HUDEP-2 (cell line): ENCODE data around the gene SHISA4.

Experiments used
- DNase-seq, 76 experiments: peaks; one replicate each; lab custom pipeline; 2025; ENCODE audit not compliant: unreplicated experiment in 76 of 76; lab: John Stamatoyannopoulos, UW

The SHISA4 gene

DNA sequence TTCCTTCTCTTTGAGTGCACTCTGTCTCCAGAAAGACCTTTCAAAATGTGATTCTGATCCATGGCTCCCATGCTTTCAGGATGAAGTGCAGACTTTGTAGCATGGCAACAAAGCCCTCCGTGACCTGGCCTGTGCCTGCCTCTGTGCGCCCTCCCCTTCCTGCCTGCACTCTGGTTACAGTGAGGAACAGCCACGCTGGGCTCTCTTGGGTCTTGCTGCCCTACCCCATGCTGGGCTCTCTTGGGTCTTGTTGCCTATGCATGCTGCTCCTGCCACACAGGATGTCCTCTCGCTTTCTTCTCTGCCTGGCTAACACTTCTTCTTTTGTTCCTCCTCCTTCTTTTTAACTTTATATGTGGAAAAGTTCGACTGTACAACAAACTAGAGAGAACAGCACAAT is 29.6 kb downstream of the SHISA4 start:
- DNase-seq, result no peak

DNA sequence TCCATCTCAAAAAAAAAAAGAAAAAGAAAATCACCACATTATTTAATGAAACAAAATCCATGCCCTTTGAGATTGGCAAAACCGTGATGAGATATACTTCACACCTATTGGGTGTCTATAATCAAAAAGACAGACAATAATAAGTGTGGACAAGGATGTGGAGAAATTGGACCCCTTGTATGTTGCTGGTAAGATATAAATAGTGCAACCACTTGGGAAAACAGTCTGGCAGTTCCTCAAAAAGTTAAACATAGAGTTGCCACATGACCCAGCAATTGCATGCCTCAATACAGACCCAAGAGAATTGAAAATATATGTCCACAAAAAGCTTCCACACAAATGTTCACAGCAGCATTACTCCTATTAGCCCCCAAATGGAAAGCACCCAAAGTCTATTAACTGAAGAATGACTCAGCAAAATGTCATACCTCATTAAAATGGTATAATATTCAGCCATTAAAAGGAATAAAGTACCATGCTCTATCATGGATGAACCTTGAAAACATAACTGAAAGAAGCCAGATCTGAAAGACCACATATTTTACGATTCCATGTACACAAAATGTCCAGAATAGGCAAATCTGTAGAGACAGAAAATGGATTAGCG is 33.4 kb downstream of the SHISA4 start:
- DNase-seq, result no peak

DNA sequence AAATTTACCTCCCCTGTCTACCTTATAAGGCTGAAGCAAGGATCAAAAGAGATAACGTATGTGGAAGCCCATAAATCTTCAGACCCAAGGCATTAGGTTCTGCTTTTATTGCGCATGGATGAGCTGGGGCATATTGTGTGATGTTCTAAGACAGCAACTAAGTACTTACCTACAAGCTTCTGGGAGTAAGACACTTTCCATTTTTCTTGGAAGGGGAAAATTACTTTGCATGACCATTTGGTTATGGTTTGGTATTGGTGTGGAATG is 36.5 kb downstream of the SHISA4 start:
- DNase-seq, result no peak

DNA sequence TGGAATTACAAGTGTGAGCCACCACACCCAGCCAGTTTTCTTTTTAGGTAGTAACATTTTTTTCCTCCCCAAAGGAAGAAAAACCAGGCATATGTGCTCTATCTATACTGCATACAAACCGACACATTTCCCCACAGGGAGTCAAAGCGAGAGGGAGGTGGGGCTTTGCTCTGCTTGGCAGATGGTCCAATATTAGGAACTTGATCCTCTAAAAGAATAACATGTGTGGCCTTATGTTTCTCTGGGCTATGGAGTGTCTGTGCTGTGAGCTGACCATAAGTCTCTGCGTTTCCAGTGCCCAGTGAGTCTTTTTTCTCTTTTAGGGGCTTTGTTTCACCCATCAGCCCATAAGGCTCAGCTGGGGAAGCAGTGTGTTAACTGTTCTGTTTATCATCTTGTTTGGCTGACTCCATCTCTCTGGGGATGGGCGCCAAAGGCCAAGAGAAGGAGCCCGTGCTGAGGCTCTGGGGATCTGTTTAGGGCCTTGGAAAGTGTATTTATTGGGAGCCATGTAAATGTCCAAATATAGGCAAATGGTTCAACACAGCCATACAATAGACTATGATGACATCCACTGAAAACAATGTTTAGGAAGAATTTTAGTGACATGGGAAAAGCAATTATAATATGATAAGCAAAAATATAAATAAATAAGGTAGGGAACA is 37.4 kb downstream of the SHISA4 start:
- no peak for DNase-seq

DNA sequence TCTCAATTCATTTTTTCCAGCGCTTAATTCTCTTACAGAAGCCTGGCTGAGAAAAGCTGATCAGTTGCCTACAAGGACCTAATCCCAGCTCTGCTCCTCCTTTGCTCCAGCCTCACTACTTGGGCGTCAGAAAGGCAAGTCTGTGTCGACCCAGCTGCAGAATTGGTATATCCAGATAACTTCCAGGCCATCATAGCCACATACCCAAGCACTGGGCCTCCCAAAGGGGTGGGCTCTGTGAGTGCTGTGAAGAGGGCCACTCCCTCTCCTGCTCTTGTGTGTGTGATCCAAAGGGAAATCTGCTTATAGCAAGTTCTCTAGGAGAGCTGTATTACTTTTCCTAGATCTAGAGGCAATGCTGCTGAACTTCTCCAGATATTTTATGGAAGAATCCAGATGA is 39.6 kb downstream of the SHISA4 start:
- DNase-seq, result no peak

DNA sequence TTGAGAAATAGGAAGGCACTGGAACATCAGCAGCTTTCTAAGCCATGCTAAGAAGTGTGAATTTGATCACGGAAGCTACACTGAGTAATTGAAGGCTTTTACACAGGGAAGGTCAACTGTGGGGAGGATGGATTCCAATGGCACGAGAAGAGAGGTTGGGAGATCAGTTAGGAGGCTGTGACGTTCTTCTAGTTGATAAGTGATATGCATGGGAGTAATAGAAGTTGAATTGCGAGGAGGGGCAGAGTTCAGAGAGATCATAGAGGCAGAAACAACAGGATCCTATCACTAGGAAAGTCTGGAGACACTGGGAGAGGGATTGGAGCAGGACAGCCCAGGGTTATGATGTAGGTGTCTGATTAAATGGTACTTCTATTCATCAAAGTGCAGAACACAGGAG is 41.4 kb downstream of the SHISA4 start:
- DNase-seq, result no peak

DNA sequence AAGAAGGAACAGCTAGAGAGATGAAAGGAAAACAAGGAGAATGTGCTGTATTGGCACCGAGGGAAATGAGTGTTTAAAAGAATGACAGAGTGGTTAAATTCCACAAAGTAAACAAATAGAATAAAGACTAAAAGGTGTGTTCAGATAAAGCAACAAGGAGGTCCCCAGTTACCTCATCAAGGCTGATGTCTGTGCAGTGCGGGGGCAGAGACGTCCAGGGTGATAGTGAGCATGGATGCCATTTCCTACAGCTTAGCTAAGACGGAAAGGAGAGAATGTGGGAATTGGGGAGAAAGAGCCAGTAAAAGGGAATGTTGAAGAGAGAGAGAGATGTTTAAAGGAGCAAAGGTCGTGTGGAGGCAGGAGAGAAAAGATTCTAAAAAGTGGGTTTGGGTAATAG is 42.1 kb downstream of the SHISA4 start:
- DNase-seq, result no peak

DNA sequence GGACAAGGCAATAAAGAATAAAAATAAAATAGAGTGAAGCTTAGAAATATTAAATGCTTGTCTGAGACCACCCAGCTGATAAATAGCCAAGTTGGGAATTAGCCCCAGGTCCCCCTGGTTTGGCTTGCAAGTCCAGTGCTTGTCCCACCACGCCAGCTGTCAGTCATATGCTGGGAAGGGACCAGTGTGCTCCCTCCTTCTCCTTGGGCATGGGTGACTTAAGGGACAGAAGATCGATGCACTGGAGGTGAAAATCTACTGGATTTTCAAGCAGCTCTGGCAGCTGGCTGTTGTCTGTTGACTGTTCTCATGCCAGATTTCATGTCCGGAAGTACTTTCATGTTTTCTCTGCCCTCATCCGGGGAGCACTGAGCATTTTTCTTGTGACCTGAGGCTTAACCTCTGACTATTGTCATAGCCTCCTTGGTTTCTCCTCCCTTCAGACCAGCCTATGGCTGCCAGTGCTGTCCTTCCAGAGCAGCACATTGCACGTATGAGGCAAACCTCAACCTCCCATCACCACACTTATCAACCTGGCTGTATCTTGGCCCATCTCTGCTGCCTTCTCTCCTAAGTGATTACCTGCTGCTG is 45.2 kb downstream of the SHISA4 start:
- no peak for DNase-seq

DNA sequence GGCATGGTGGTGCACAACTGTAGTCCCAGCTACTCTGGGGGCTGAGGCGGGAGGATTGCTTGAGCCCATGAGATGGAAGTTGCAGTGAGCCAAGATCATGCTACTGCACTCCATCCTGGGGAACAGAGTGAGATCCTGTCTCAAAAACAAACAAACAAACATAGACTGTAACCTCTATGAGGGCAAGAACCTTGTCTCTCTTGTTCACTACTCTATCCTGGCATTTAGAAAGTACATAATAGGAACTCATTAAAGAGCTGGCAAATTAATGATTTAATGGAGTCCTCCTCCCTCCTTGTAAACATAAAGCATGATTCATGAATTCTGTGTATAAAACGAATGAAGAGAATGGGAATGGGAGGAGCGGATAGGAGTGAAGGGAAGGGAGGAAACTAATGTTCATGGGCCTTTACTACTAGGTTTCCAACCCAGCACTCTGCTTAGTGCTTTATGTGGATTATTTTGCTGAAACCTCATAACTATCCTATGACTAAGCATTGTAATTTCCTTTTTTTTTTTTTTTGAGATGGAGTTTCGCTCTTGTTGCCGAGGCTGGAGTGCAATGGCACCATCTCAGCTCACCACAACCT is 49.0 kb downstream of the SHISA4 start:
- no peak for DNase-seq

DNA sequence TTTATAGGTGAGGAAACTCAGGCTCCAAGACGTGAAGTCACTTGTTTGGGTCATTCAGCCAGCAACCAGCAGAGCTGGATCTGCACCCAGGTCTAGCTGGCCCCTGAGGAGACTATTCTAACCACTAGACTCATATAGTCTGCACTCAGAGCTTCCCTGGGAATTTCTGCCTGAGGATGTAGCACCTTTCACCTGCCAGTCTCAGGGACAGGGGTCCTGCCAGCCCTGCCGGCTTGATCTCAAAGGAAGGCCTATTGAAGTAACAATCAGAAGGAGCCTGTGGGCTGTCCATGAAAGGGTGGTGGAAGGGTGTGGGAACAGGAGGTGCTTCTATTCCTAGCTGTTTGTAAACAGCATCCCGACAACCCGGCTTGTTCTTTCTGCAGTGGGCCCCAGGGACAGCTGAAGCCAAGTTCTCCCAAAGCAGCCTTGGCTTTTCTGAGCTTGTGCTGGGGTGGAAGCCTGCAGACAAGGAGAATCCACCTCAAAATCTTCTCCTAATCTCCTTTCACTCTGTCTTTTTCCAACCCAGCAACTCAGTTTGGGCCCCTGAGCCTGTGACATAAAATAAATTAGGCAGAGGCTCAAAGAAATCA is 49.8 kb downstream of the SHISA4 start:
- no peak for DNase-seq

DNA sequence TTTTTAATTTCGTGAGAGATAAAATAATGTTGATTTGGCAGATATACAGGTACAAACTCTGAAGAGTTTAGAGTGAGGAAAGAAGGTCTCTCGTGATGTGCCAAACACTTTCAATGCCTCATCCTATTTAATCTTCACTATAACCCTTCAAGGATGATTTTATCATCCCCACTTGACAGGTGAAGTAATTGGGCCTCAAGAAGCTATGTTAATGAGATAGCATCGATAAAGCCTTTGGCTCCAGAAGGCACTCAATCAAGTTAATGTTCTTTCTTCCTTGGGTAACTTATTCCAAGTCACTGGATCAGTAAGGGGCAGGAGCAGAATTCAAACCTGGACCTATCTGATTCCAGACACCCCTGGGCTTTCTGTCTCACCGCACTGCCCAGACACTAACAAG is 50.5 kb downstream of the SHISA4 start:
- DNase-seq, result no peak

DNA sequence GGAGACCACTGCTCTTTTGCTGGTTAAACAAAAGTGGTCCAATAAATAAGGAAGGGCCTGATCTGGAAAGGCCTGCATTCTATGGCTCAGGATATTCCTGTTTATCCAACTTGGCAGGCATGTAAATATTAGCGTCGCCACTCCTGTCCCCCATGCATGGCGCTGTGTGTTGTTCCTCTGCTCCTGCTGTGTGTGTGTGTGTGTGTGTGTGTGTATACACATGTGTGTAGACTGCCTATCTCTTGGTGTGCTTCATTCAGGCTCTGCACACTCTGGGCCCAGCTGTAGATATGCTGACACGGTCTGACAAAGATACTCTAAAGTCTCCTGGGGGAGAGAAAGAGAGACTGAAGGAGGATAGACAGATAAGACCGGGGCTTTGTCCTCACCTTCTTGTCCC is 50.9 kb downstream of the SHISA4 start:
- DNase-seq, result no peak

DNA sequence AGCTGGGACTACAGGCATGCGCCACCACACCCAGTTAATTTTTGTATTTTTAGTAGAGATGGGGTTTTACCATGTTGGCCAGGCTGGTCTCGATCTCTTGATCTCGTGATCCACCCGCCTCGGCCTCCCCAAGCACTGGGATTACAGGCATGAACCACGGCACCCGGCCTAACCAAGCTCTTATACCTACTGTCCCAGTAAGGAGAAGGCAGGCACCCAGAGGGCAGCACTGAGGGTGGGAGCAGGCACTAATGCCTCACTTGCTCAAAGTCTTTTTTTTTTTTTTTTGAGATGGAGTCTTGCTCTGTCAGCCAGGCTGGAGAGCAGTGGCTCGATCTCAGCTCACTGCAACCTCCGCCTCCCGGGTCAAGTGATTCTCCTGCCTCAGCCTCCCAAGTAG is 51.6 kb downstream of the SHISA4 start:
- DNase-seq, result peak in 1 of 76 experiments; percentile 3

DNA sequence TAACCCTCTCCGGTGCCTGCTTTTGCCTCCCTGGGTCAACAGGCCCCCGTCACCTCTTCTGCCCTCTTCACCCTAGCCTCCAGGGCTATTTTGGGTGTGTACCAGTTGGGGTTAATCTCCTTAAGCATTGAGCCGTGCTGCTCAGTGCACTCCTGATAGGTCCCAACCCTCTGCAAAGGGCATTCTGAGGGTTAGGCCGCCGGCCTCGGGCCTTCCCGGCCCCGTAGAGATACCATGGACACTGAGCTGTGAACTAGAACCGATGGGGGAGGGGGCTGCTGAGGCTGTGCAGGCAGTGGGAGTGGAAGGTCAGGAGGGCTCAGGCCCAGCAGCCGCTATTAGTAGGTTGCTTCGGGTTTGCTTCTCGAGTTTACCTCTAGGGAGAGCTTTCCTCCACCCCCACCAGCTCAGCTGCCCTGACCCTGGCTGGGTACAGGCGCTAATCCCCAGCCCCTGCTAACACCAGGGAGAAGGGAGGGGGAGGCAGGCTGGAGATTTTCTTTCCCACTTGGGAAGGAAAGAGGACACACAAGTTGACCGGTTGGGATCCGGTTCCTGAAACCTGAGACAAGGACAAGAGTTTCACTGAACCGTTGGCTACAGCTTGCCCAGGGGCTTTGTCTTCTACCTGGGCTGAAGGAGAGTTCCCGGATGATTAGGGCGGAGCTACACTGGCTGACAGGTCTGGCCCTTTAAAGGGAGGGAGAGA is 52.9 kb downstream of the SHISA4 start:
- DNase-seq, result peak in 1 of 76 experiments; percentile 15

DNA sequence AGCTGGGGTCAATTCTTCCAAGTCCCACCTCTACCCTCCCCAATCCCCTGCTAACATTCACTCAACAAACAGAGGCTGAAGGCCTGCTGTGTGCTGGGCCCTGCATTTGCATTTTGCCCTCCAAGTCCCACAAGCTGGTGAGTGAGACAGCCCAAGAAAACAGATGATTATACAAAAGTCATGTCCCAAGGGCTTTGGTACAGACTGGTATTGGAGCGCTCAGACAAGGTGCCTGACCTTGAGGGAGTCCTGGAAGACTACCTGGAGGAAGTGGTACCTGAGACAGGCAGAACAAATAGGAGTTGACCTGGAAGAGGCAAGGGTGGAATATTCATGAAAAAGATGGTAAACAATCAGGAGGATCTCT is 53.4 kb downstream of the SHISA4 start:
- DNase-seq, result no peak
